Measurements from ENCODE around the gene OR10W1. TPM values are rescaled to one million over a fixed set of nuclear protein-coding genes. Genes with fewer than 3 reads are reported as not detected.

Gene OR10W1
- not detected in 2 replicates for total RNA-seq

GRCh38 chr11:58268142-58268541 is at the start of gene OR10W1:
Gene OR10W1 (minus strand): TSS chr11:58268260. CDS start chr11:58267858, 402 bp downstream.
- Histone ChIP-seq H3K4me1 (ENCODE audit: insufficient read depth, low read length) (no peaks in the 10 kb centered on the region), H3K9me3 (ENCODE audit: low read depth, low read length) (no peaks in the 10 kb centered on the region), H3K36me3 (ENCODE audit: insufficient read depth, low read length) (no peaks in the 10 kb centered on the region), H4K20me1 (ENCODE audit: insufficient read depth, low read length) (no peaks in the 10 kb centered on the region), H3K4me2 (ENCODE audit: insufficient read depth, low read length) (no peak within 1 kb of the TSS), H3K79me2 (ENCODE audit: insufficient read depth, low read length) (no peaks in the 10 kb centered on the region), H3K27ac (ENCODE audit: low read depth, low read length) (no peak within 1 kb of the TSS), H3K4me3 (ENCODE audit: insufficient read depth, low read length) (no peak within 1 kb of the TSS), H2AFZ (ENCODE audit: low read length) (no peak within 1 kb of the TSS), H3K27me3 (ENCODE audit: insufficient read depth, low read length) (no peaks in the 10 kb centered on the region)
- DNase-seq (ENCODE audit: insufficient read length, low spot score, missing footprints): no peak
- TF ChIP-seq CTCF (IDR thresholded peaks at IDR 0.05; ENCODE audit: extremely low read depth, low read depth, low read length): no peak

GRCh38 chr11:58316142-58316541 is 48.1 kb upstream of the OR10W1 start:
- H3K4me2 ChIP-seq (ENCODE audit: insufficient read depth, low read length): no peak overlapping the region

GRCh38 chr11:58301576-58301975 is 33.5 kb upstream of the OR10W1 start:
- H3K36me3 ChIP-seq (ENCODE audit: insufficient read depth, low read length): no peaks in the 10 kb centered on the region
- no peak overlapping the region for H2AFZ ChIP-seq (ENCODE audit: low read length)
- no peak overlapping the region for H3K4me2 ChIP-seq (ENCODE audit: insufficient read depth, low read length)
- H3K4me1 ChIP-seq (ENCODE audit: insufficient read depth, low read length): no peaks in the 10 kb centered on the region
- no peaks in the 10 kb centered on the region for H4K20me1 ChIP-seq (ENCODE audit: insufficient read depth, low read length)
- no peaks in the 10 kb centered on the region for H3K79me2 ChIP-seq (ENCODE audit: insufficient read depth, low read length)
- peak; percentile 11 for DNase-seq (ENCODE audit: insufficient read length, low spot score, missing footprints)
- no peak for TF ChIP-seq CTCF (IDR thresholded peaks at IDR 0.05; ENCODE audit: extremely low read depth, low read depth, low read length)
- H3K27ac ChIP-seq (ENCODE audit: low read depth, low read length): no peak overlapping the region
- no peaks in the 10 kb centered on the region for H3K9me3 ChIP-seq (ENCODE audit: low read depth, low read length)
- no peaks in the 10 kb centered on the region for H3K27me3 ChIP-seq (ENCODE audit: insufficient read depth, low read length)
- no peak overlapping the region for H3K4me3 ChIP-seq (ENCODE audit: insufficient read depth, low read length)

More at GRCh38 chr11:58316142-58316541, 48.1 kb upstream of the OR10W1 start:
- Histone ChIP-seq H3K9me3 (ENCODE audit: low read depth, low read length) (no peaks in the 10 kb centered on the region), H2AFZ (ENCODE audit: low read length) (no peak overlapping the region), H3K27me3 (ENCODE audit: insufficient read depth, low read length) (no peaks in the 10 kb centered on the region), H3K79me2 (ENCODE audit: insufficient read depth, low read length) (no peaks in the 10 kb centered on the region), H3K36me3 (ENCODE audit: insufficient read depth, low read length) (no peaks in the 10 kb centered on the region), H3K27ac (ENCODE audit: low read depth, low read length) (peak overlapping the region; percentile 4), H3K4me3 (ENCODE audit: insufficient read depth, low read length) (no peak overlapping the region), H3K4me1 (ENCODE audit: insufficient read depth, low read length) (peaks cover 4% of the 10 kb centered on the region), H4K20me1 (ENCODE audit: insufficient read depth, low read length) (no peaks in the 10 kb centered on the region)
- DNase-seq (ENCODE audit: insufficient read length, low spot score, missing footprints): no peak
- no peak for TF ChIP-seq CTCF (IDR thresholded peaks at IDR 0.05; ENCODE audit: extremely low read depth, low read depth, low read length)

GRCh38 chr11:58292017-58292416 is 24.0 kb upstream of the OR10W1 start:
- Histone ChIP-seq H3K27me3 (ENCODE audit: insufficient read depth, low read length) (no peaks in the 10 kb centered on the region), H2AFZ (ENCODE audit: low read length) (no peak overlapping the region), H3K27ac (ENCODE audit: low read depth, low read length) (no peak overlapping the region), H3K4me3 (ENCODE audit: insufficient read depth, low read length) (no peak overlapping the region), H3K79me2 (ENCODE audit: insufficient read depth, low read length) (no peaks in the 10 kb centered on the region), H3K4me1 (ENCODE audit: insufficient read depth, low read length) (no peaks in the 10 kb centered on the region), H3K9me3 (ENCODE audit: low read depth, low read length) (no peaks in the 10 kb centered on the region), H4K20me1 (ENCODE audit: insufficient read depth, low read length) (no peaks in the 10 kb centered on the region), H3K4me2 (ENCODE audit: insufficient read depth, low read length) (no peak overlapping the region), H3K36me3 (ENCODE audit: insufficient read depth, low read length) (no peaks in the 10 kb centered on the region)
- DNase-seq (ENCODE audit: insufficient read length, low spot score, missing footprints): no peak
- no peak for TF ChIP-seq CTCF (IDR thresholded peaks at IDR 0.05; ENCODE audit: extremely low read depth, low read depth, low read length)

All from osteoblast (primary cell).